ENCODE data around the gene COMMD6.

- no peak for TF ChIP-seq POLR2A (IDR thresholded peaks at IDR 0.05)
- TF ChIP-seq, protein P1, sequence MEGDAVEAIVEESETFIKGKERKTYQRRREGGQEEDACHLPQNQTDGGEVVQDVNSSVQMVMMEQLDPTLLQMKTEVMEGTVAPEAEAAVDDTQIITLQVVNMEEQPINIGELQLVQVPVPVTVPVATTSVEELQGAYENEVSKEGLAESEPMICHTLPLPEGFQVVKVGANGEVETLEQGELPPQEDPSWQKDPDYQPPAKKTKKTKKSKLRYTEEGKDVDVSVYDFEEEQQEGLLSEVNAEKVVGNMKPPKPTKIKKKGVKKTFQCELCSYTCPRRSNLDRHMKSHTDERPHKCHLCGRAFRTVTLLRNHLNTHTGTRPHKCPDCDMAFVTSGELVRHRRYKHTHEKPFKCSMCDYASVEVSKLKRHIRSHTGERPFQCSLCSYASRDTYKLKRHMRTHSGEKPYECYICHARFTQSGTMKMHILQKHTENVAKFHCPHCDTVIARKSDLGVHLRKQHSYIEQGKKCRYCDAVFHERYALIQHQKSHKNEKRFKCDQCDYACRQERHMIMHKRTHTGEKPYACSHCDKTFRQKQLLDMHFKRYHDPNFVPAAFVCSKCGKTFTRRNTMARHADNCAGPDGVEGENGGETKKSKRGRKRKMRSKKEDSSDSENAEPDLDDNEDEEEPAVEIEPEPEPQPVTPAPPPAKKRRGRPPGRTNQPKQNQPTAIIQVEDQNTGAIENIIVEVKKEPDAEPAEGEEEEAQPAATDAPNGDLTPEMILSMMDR (IDR thresholded peaks at IDR 0.05): no peak
Measured at GRCh38 chr13:75478659-75479058, 59.0 kb downstream of the COMMD6 start.

All from testis (tissue), 2 donors.